Adrenal gland (tissue), 5 donors: Measurements from ENCODE around the gene SLC12A6.

Experiments used
- CTCF ChIP-seq, 6 experiments: fragments of 450-650 bp in 4 of 6; fragments of 200-600 bp in 2 of 6; sonication (generic) in 1 of 6; IDR thresholded peaks; 1 replicate in 5 of 6; 2 replicates in 1 of 6; pipeline versions ENCODE4 v1.5.1 to v1.8.0; 2016 to 2021; ENCODE audit warnings: antibody characterized with exemption in 6 of 6, mild to moderate bottlenecking in 2 of 6, moderate library complexity in 1 of 6
- POLR2A ChIP-seq, 2 donors: fragments of 450-650 bp; IDR thresholded peaks; one replicate each; pipeline ENCODE4 v1.6.1; 2017; ENCODE audit warnings: antibody characterized with exemption in 2 of 2, mild to moderate bottlenecking in 2 of 2, moderate library complexity in 1 of 2
- donor health status: DM: no; HTN: no; CAD: no.

GRCh38 chr15:34334672-34335071 lies 2.9 kb downstream of the SLC12A6 start:
- TF ChIP-seq CTCF (IDR thresholded peaks at IDR 0.05) (no peak), POLR2A (IDR thresholded peaks at IDR 0.05) (no peak)
